Hematopoietic multipotent progenitor cell treated with erythropoietin and hydrocortisone succinate and interleukin-3 and kit ligand, for 8 days (in vitro differentiated cells): ENCODE results near the gene FAM120AOS.

ENCODE experiments used
- DNase-seq: peaks from one replicate; pipeline ENCODE4 v3.0.0-alpha.2; 2015

The FAM120AOS gene

GRCh38 chr9:93453047-93453914 is at the start of gene FAM120AOS:
Gene FAM120AOS, minus strand, starts transcription at chr9:93453581. Its CDS starts 872 bp downstream, at chr9:93452709.
- peak; percentile 95 for DNase-seq

- DNase-seq: peak; percentile 20
Observed at GRCh38 chr9:93501406-93501805, 48.0 kb upstream of the FAM120AOS start.

- DNase-seq: peak; percentile 11
Observed at GRCh38 chr9:93500571-93501298, 47.4 kb upstream of the FAM120AOS start.

GRCh38 chr9:93496285-93496684 is 42.9 kb upstream of the FAM120AOS start:
- DNase-seq: no peak

- no peak for DNase-seq
Observed at GRCh38 chr9:93493949-93494348, 40.6 kb upstream of the FAM120AOS start.

- no peak for DNase-seq
Observed at GRCh38 chr9:93492327-93492726, 38.9 kb upstream of the FAM120AOS start.

- no peak for DNase-seq
Observed at GRCh38 chr9:93491593-93492232, 38.3 kb upstream of the FAM120AOS start.

- DNase-seq: no peak
Observed at GRCh38 chr9:93488244-93488643, 34.9 kb upstream of the FAM120AOS start.

- DNase-seq: no peak
Observed at GRCh38 chr9:93486268-93486667, 32.9 kb upstream of the FAM120AOS start.

- no peak for DNase-seq
Observed at GRCh38 chr9:93483497-93483896, 30.1 kb upstream of the FAM120AOS start.

GRCh38 chr9:93480728-93481324 is 27.4 kb upstream of the FAM120AOS start:
- DNase-seq: no peak

GRCh38 chr9:93480262-93480661 is 26.9 kb upstream of the FAM120AOS start:
- no peak for DNase-seq

GRCh38 chr9:93479726-93480125 is 26.3 kb upstream of the FAM120AOS start:
- no peak for DNase-seq

- DNase-seq: no peak
Observed at GRCh38 chr9:93477397-93477796, 24.0 kb upstream of the FAM120AOS start.

GRCh38 chr9:93476924-93477323 is 23.5 kb upstream of the FAM120AOS start:
- DNase-seq: no peak

- no peak for DNase-seq
Observed at GRCh38 chr9:93475856-93476255, 22.5 kb upstream of the FAM120AOS start.

GRCh38 chr9:93475108-93475507 is 21.7 kb upstream of the FAM120AOS start:
- no peak for DNase-seq

- no peak for DNase-seq
Observed at GRCh38 chr9:93473411-93473810, 20.0 kb upstream of the FAM120AOS start.

GRCh38 chr9:93471124-93471523 is 17.7 kb upstream of the FAM120AOS start:
- no peak for DNase-seq

- no peak for DNase-seq
Observed at GRCh38 chr9:93470391-93470790, 17.0 kb upstream of the FAM120AOS start.

- DNase-seq: peak; percentile 50
Observed at GRCh38 chr9:93468763-93469456, 15.5 kb upstream of the FAM120AOS start.

- no peak for DNase-seq
Observed at GRCh38 chr9:93467462-93467861, 14.1 kb upstream of the FAM120AOS start.

- peak; percentile 19 for DNase-seq
Observed at GRCh38 chr9:93467062-93467416, 13.7 kb upstream of the FAM120AOS start.
